Fibroblast of villous mesenchyme (primary cell): ENCODE data around the gene SACM1L. TPM values are rescaled to one million over a fixed set of nuclear protein-coding genes. Genes with fewer than 3 reads are reported as not detected.

ENCODE experiments used
- DNase-seq: peaks from one replicate; pipeline ENCODE4 v3.0.0-alpha.2; 2010; ENCODE audit warnings: low read depth
- H3K4me3 ChIP-seq: 2 replicates; pipeline ENCODE4 v1.5.1; 2011; ENCODE audit warnings: low read depth, mild to moderate bottlenecking, low read length
- total RNA-seq: library from RNA; depleted of rRNA; stranded (reverse); fragments of >200 nt; gene quantifications from 2 replicates; pipeline ENCODE4 v1.2.3, GENCODE V29; 2012
- TF ChIP-seq, protein P1 (sequence below): IDR thresholded peaks from 2 replicates; pipeline ENCODE4 v1.5.1; 2012; ENCODE audit warnings: low read depth, mild to moderate bottlenecking, low read length; ENCODE audit not compliant: insufficient read depth

Gene SACM1L
- total RNA-seq, 1 donor: 53.1 TPM

DNA sequence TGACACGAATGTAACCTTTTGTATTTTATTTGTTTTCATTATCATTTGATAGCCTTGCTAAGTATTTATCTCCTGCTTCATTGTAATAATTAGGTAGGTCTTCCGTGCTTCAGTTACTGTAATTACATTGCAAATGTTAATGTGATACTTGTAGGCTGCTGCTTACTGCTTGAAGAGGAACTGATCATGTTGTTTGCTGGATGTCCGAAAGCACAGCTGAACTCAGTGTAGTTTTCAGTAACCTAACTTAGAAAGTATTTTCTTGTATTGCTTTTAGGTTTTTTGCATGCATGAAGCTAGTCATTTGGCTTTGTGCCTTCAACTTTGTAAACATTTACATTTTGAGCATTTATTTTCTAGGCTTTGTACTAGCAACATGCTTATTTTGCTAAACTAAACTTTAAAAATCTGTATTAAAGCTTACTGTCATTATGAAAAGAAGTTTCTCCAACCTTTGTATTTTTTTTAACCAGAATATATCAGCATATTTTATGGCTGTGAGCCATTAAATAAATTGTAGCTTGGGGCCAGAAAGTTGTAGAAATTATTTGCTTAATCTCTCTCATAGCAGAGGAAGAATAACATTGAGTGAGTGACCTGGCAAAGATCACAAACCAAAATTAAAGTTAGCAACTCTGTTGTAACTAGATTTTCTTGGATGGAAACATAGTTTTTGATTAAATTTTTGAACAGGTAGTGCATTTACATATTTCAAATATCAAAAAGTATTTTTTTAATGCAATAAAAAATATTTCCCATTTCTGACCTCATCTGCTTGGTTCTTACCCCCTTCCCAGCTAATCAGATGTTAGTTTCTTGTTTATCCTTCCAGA lies 30.7 kb downstream of the SACM1L start:
- TF ChIP-seq, protein P1, sequence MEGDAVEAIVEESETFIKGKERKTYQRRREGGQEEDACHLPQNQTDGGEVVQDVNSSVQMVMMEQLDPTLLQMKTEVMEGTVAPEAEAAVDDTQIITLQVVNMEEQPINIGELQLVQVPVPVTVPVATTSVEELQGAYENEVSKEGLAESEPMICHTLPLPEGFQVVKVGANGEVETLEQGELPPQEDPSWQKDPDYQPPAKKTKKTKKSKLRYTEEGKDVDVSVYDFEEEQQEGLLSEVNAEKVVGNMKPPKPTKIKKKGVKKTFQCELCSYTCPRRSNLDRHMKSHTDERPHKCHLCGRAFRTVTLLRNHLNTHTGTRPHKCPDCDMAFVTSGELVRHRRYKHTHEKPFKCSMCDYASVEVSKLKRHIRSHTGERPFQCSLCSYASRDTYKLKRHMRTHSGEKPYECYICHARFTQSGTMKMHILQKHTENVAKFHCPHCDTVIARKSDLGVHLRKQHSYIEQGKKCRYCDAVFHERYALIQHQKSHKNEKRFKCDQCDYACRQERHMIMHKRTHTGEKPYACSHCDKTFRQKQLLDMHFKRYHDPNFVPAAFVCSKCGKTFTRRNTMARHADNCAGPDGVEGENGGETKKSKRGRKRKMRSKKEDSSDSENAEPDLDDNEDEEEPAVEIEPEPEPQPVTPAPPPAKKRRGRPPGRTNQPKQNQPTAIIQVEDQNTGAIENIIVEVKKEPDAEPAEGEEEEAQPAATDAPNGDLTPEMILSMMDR: no peak
- no peak overlapping the region for H3K4me3 ChIP-seq
- peak; percentile 30 for DNase-seq

DNA sequence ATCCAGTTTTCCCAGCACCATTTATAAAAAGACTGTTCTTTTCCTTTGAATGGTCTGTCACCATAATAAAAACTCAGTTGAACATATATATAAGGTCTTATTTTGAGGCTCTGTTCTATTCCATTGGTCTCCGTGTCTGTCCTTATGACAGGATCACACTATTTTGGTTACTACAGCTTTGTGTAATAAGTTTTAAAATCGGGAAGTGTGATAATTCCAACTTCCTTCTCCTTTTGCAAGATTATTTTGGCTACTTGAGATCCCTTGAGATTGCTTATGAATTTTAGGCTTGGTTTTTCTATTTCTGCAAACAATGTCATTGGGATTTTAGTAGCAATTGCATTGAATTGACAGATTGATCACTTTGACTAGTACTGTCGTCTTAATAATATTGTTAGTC lies 35.7 kb downstream of the SACM1L start:
- no peak overlapping the region for H3K4me3 ChIP-seq
- DNase-seq: no peak
- TF ChIP-seq, protein P1: no peak

DNA sequence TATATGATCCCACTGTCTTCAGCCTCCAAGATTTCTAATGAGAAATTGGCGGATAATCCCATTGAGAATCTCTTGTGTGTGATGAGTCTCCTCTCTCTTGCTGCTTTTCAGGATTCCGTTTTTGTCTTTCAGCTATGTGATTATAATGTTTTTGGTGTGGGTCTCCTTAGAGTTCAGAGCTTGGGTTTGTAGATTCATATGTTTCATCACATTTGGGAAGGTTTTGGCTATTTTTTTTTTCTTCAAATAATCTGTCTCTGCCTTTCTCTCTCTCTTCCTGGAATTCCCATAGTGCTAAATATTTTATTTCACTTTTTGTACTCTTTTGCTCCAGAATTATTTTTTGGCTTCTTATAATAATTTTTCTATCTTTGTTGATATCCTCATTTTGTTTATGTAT lies 40.4 kb downstream of the SACM1L start:
- TF ChIP-seq, protein P1: no peak

DNA sequence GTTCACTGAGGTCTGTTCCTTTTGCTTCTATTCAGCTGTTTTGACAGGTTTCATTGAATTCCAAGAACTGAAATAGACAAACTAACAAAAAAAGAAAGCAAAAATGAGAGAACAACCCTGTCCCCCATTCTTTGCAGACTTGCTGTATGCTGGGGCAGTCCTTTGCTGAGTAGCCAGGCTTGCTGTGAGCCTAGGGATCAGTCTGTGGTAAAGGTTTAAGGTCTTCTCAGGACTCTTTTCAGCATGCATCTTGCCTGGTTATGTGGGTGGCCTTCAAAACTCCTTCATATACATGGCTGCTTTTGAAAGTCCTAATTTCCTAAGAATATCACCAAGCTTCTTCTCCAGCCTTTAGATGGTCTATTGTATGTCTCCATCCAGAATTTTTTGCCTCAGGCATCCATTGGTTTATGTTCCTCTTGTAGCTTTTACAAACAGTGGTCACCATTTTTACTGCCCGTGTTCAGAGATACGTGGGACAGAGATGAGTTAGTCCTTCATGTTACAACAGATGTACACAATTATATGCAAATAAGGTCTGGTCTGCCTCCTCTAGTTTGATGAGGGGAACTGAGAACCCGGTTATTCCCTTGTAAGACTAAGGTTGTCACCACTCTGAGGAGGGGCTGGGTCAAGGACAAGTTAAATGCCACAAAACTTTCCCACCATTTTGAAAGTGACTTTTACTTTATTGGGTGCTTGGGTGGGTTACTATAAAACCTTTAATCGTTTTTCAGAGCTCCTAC lies 41.4 kb downstream of the SACM1L start:
- no peak overlapping the region for H3K4me3 ChIP-seq
- TF ChIP-seq, protein P1: no peak
- DNase-seq: no peak

More for the DNA sequence above, 40.4 kb downstream of the SACM1L start:
- H3K4me3 ChIP-seq: no peak overlapping the region
- no peak for DNase-seq

DNA sequence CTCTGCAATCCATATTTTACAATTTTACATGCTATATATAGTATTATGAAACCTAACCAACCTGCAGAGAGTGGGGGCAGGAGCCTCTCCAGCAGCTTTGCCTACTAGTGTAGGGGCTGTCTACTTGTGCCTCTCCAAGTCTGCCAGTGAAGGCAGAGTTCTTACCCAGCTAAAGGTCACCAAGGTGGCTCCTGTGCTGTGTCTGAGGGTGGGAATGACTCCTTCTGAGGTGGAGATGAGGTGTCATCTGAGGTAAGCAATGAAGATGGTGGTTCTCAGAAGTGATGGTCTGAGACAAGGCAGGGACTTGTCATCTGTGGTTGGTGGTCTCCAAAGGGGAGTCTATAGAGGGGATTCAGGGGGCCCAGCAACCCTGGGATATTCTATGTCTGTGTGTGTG lies 47.5 kb downstream of the SACM1L start:
- DNase-seq: no peak

DNA sequence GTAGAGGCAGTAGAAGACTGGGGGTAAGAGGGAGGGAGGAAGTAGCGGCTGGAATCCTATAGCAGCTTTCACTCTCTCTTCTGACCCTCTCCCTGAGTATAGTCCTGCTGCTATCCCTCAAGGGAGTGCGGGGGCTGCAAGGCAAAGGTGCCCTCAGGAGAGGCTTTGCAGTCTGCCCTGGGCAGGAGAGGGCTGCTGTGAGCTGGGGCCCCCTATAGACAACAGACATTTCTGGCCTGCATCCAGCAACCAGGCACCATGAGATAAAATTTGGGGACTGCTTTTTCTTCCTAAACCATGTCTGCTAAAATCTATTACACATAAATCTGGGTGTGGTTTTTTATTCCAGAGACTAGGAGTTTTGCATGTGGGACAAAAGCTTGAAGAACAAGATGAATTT lies 48.0 kb downstream of the SACM1L start:
- DNase-seq: no peak
- H3K4me3 ChIP-seq: no peak overlapping the region
- TF ChIP-seq, protein P1: no peak

More for the DNA sequence above, 47.5 kb downstream of the SACM1L start:
- TF ChIP-seq, protein P1: no peak
- no peak overlapping the region for H3K4me3 ChIP-seq
